ENCODE measurements around the gene ZBTB1.
"Not testable (repeated sequence)": the region's sequence is repeated elsewhere in the genome, so short reads cannot be mapped to it uniquely, and the experiment has no call there.

The ZBTB1 gene

DNA sequence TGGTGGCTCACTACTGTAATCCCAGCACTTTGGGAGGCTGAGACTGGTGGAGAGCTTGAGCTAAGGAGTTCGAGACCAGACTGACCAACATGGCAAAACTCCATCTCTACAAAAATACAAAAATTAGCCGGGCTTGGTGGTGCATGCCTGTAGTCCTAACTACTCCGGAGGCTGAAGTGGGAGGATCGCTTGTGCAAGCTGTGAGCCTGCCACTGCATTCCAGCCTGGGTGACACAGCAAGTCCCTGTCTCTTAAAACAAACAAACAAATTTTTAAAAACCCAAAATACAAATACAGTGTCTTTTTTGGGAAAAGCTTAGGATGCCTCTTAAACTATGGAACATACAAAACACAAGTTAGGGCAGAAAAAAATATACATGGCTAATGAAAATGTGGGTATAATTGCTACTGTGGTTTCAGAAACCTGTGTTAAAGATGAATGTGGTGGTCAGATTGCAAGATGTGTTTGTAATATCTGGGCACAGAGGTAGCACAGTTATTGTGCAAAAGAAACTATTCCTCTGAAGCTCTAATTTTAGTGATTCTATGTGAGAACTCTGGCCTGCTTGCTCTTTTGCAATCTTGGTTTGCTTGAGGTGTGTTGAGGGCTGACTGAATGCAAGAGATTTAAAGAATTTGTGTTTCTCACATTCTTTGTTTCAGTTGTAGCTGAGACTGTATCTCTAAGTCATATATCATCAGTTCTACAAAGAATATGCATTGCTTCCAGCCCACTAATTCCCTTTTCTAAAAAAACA is 32.1 kb downstream of the ZBTB1 start:
- no peak for DNase-seq

GRCh38 chr14:64540208-64541202 is 35.9 kb downstream of the ZBTB1 start, which contains the start of gene HSPA2:
Gene HSPA2 (plus strand): TSS chr14:64540741. CDS start chr14:64540850, 109 bp downstream.
- peak; percentile 92 for DNase-seq

DNA sequence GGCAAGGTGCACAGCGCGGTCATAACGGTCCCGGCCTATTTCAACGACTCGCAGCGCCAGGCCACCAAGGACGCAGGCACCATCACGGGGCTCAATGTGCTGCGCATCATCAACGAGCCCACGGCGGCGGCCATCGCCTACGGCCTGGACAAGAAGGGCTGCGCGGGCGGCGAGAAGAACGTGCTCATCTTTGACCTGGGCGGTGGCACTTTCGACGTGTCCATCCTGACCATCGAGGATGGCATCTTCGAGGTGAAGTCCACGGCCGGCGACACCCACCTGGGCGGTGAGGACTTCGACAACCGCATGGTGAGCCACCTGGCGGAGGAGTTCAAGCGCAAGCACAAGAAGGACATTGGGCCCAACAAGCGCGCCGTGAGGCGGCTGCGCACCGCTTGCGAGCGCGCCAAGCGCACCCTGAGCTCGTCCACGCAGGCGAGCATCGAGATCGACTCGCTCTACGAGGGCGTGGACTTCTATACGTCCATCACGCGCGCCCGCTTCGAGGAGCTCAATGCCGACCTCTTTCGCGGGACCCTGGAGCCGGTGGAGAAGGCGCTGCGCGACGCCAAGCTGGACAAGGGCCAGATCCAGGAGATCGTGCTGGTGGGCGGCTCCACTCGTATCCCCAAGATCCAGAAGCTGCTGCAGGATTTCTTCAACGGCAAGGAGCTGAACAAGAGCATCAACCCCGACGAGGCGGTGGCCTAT is 36.8 kb downstream of the ZBTB1 start:
- peak; percentile 20 for DNase-seq

DNA sequence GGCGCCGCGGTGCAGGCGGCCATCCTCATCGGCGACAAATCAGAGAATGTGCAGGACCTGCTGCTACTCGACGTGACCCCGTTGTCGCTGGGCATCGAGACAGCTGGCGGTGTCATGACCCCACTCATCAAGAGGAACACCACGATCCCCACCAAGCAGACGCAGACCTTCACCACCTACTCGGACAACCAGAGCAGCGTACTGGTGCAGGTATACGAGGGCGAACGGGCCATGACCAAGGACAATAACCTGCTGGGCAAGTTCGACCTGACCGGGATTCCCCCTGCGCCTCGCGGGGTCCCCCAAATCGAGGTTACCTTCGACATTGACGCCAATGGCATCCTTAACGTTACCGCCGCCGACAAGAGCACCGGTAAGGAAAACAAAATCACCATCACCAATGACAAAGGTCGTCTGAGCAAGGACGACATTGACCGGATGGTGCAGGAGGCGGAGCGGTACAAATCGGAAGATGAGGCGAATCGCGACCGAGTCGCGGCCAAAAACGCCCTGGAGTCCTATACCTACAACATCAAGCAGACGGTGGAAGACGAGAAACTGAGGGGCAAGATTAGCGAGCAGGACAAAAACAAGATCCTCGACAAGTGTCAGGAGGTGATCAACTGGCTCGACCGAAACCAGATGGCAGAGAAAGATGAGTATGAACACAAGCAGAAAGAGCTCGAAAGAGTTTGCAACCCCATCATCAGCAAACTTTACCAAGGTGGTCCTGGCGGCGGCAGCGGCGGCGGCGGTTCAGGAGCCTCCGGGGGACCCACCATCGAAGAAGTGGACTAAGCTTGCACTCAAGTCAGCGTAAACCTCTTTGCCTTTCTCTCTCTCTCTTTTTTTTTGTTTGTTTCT is 37.6 kb downstream of the ZBTB1 start:
- no peak for DNase-seq

- DNase-seq: no peak
These were observed 38.2 kb downstream of the ZBTB1 start for GRCh38 chr14:64542836-64543201.

DNA sequence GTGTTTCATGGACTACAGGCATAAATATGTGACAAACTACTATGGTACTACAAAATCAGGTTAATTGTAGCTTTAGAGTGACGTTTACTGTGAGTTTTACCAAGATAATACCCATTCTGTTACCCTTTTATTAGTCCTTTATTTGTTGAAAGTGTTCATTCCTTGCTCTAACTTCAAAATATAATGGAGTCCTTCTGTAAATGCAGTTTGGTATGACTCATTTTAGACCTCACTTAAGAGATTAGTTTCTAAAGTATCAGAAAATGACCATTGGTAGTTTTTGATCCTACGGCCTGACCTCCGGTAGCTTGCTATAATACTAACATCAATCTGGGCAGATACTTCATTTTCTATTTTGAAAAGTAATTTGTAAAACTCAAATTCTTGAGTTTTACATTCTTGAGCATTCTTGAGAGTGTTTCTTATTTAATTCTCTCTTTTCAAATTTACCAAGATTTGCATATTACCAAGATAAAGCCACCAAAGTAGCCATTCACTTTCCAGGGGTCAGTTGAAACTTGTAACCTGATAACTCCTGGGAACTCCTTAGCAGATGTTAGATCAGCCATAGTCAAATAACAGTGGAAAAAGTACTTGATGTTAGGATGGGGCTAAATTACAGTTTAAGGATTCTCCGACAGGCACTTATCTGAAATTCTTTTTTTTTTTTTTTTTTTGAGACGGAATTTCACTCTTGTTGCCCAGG is 40.2 kb downstream of the ZBTB1 start:
- no peak for DNase-seq

- DNase-seq: no peak
These were observed 44.4 kb downstream of the ZBTB1 start for GRCh38 chr14:64549016-64549415.

DNA sequence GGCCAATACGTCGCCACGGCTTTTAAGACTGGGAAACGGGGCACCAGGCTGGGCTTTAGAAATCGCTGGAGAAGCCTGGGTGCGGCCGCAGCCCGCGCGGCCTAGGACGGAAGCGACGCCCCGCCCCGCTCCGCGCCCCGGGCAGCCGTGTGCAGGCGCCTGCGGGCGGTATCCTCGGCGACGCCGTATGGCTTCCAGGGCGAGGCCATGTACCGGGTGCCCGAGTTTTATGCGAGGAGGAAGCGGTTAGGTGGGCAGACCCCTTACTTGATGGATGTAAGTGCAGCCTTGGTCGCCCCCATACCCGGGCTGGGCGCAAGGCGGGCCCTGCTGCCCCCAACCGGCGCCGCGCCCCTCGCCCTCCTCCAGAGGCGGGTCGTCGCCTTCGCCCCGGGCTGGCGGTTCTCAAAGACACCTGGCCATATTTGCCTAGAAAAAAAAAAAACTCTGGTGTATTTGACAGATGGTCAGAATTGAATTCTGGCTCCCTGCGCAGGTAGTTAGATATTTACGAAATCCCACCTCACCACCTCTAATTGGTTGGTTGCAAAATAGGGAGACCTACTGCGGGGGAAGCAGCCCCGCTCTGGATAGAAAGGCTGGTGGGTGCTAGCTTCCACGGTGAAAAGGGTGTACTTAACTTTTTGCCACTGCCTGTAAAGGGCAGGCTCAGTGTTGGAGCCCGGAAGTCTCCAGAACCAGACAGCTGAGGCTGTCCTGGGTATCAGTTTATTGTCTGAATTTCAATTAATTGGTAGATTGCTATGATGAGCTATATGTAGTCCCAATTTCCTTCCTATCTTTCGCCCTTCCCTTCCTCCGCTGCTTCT is 45.4 kb downstream of the ZBTB1 start, which contains the start of gene PPP1R36:
PPP1R36 (plus strand) TSS at position 171 of the 830 bp plus-strand sequence; CDS start at position 208, 37 bp downstream.
- peak; percentile 47 for DNase-seq

GRCh38 chr14:64550621-64551333 is 46.2 kb downstream of the ZBTB1 start:
- DNase-seq: no peak

DNA sequence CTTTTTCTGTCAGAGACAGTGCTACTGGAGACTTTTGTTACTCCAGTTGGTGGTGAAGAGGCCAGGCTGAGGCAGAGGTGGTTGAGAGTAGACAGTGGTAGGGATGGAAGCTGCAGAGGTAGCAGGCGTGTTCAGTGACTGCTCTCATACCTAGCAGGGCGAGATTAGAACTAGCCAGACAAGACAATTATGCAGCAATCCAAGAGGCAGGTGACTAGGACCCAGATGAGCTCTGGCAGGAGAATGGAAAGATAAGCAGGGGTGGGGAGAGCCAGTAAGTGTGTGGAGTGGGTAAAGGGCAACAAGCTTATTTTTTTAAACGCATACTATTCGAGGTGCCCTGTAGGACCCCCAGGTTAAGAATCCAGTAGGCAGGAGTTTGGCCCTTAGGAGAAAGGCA is 50.0 kb downstream of the ZBTB1 start:
- DNase-seq: no peak

DNA sequence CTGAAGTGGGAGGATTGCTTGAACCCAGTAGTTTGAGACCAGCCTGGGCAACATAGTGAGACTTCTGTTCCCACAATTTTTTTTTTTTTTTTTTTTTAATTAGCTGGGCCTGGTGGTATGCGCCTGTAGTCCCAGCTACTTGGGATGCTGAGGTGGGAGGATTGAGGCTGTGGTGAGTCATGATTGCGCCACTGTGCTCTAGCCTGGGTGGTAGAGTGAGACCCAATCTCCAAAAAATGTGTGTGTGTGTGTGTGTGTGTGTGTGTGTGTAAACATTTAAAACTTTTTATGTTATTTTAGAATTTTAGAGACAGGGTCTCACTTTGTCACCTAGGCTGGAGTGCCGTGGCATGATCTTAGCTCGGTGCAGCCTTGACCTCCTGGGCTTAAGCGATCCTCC is 52.0 kb downstream of the ZBTB1 start:
- DNase-seq: no peak

GRCh38 chr14:64558216-64558615 is 53.6 kb downstream of the ZBTB1 start:
- not testable (repeated sequence) for DNase-seq

DNA sequence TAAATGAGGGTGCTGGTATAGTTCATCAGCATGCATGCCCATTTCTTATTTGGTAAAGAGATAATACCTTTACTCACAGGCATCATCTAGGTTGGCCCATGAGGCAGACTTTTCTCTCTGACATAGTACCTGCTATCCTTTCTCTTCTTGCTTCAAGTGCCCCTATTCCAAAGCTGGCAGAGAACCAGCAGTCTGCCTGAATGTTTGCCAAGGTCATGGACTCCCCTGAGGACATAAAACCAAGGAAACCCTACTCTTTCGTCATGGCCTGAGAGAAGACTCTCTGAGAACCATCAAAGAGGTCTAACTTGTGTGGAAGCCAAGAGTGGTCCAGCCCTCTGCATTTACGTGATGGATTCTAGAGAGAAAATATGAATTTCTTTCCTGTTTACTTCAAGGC is 57.1 kb downstream of the ZBTB1 start:
- DNase-seq: no peak

GRCh38 chr14:64562436-64562835 is 57.9 kb downstream of the ZBTB1 start:
- no peak for DNase-seq

- DNase-seq: no peak
These were observed 59.1 kb downstream of the ZBTB1 start for GRCh38 chr14:64563696-64564095.

DNA sequence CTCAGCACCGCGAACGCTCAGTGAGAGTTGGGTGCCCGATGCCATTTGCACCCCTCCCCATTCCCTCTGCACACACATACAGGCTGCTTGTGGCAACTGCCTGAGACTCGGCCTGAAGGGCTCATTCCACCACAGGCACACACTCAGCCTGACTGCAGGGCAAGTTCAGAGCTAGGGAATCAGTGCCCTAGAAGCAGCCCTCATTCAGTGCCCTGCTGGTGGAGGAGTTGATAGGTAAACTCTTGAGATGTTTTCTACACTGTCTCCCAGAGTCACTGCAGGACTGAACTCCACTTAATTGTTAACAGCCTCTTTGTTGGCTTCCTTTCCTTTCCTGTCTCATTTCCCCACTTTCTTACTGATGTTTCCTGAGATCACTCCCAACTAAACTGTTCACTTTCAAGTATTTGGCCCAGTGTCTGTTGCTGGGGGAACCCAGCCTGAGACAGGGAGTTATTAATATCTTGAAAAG is 62.1 kb downstream of the ZBTB1 start:
- no peak for DNase-seq

GRCh38 chr14:64569138-64569631 is 64.6 kb downstream of the ZBTB1 start:
- no peak for DNase-seq

GRCh38 chr14:64569646-64570045 is 65.1 kb downstream of the ZBTB1 start:
- DNase-seq: not testable (repeated sequence)

GRCh38 chr14:64572386-64573104 is 68.0 kb downstream of the ZBTB1 start:
- no peak for DNase-seq
